Neural progenitor cell (in vitro differentiated cells): ENCODE data around the gene IGSF21. TPM values are rescaled to one million over a fixed set of nuclear protein-coding genes. Genes with fewer than 3 reads are reported as not detected.

Source experiments
- DNase-seq: peaks from one replicate; pipeline ENCODE4 v3.0.0-alpha.2; 2016; ENCODE audit warnings: low spot score
- H2AFZ ChIP-seq: fragments of 200-600 bp; sonication (generic); replicated peaks from 2 replicates; pipeline ENCODE4 v1.6.1; 2016; ENCODE audit warnings: antibody characterized with exemption
- H3F3A ChIP-seq: fragments of 200-600 bp; sonication (generic); 2 replicates; pipeline ENCODE4 v1.6.1; 2016; ENCODE audit warnings: antibody characterized with exemption, low read depth
- H3K27ac ChIP-seq: fragments of 200-600 bp; sonication (generic); 2 replicates; pipeline ENCODE4 v1.5.1; 2016; ENCODE audit warnings: mild to moderate bottlenecking
- H3K27me3 ChIP-seq: fragments of 200-600 bp; sonication (generic); 2 replicates; pipeline ENCODE4 v1.6.1; 2016; ENCODE audit warnings: mild to moderate bottlenecking, moderate library complexity
- H3K36me3 ChIP-seq: fragments of 200-600 bp; sonication (generic); 2 replicates; pipeline ENCODE4 v1.5.1; 2016
- H3K4me1 ChIP-seq: fragments of 200-600 bp; sonication (generic); 2 replicates; pipeline ENCODE4 v1.6.1; 2016; ENCODE audit warnings: mixed run types
- H3K4me2 ChIP-seq: fragments of 200-600 bp; sonication (generic); 2 replicates; pipeline ENCODE4 v1.6.1; 2016
- H3K4me3 ChIP-seq: fragments of 200-600 bp; sonication (generic); 2 replicates; pipeline ENCODE4 v1.5.1; 2016
- H3K79me2 ChIP-seq: fragments of 200-600 bp; sonication (generic); 2 replicates; pipeline ENCODE4 v1.6.1; 2016; ENCODE audit warnings: low read depth
- H3K9ac ChIP-seq: fragments of 200-600 bp; sonication (generic); 2 replicates; pipeline ENCODE4 v1.6.1; 2016
- H3K9me3 ChIP-seq: fragments of 200-600 bp; sonication (generic); 2 replicates; pipeline ENCODE4 v1.5.1; 2016; ENCODE audit warnings: low read depth
- H4K20me1 ChIP-seq: fragments of 200-600 bp; sonication (generic); 2 replicates; pipeline ENCODE4 v1.6.1; 2016; ENCODE audit warnings: low read depth
- H3K27ac Mint-ChIP-seq: 3 replicates; pipeline ENCODE4 v1.8.0; 2021; ENCODE audit warnings: mixed read lengths
- H3K27me3 Mint-ChIP-seq: 2 replicates; pipeline ENCODE4 v1.8.0; 2022; ENCODE audit warnings: low read depth, mild to moderate bottlenecking, inconsistent platforms, moderate library complexity, mixed read lengths; ENCODE audit not compliant: insufficient read depth
- H3K36me3 Mint-ChIP-seq: 3 replicates; pipeline ENCODE4 v1.8.0; 2021; ENCODE audit warnings: mixed read lengths
- H3K4me1 Mint-ChIP-seq: 3 replicates; pipeline ENCODE4 v1.8.0; 2021; ENCODE audit warnings: mixed read lengths
- H3K4me3 Mint-ChIP-seq: 3 replicates; pipeline ENCODE4 v1.8.0; 2021; ENCODE audit warnings: mild to moderate bottlenecking, moderate library complexity, mixed read lengths
- H3K9me3 Mint-ChIP-seq: 3 replicates; pipeline ENCODE4 v1.8.0; 2020; ENCODE audit warnings: mixed read lengths
- EZH2 ChIP-seq: fragments of 200-600 bp; sonication (generic); IDR thresholded peaks from 2 replicates; pipeline ENCODE4 v1.6.1; 2017; ENCODE audit warnings: antibody characterized with exemption, mild to moderate bottlenecking, moderate library complexity
- EZH2phosphoT487 ChIP-seq: fragments of 200-600 bp; sonication (generic); IDR thresholded peaks from 2 replicates; pipeline ENCODE4 v1.6.1; 2017; ENCODE audit warnings: antibody characterized with exemption
- total RNA-seq: library from RNA; depleted of rRNA; stranded (reverse); fragments of >200 nt; gene quantifications from 2 replicates; pipeline ENCODE4 v1.2.3, GENCODE V29; 2015; ENCODE audit warnings: low replicate concordance
- TF ChIP-seq, protein P1 (sequence below): fragments of 200-600 bp; sonication (generic); IDR thresholded peaks from 2 replicates; pipeline ENCODE4 v1.5.1; 2017; ENCODE audit warnings: antibody characterized with exemption, mild to moderate bottlenecking

IGSF21 gene
- total RNA-seq, 1 donor from 2014 or later = 1.7 TPM

DNA sequence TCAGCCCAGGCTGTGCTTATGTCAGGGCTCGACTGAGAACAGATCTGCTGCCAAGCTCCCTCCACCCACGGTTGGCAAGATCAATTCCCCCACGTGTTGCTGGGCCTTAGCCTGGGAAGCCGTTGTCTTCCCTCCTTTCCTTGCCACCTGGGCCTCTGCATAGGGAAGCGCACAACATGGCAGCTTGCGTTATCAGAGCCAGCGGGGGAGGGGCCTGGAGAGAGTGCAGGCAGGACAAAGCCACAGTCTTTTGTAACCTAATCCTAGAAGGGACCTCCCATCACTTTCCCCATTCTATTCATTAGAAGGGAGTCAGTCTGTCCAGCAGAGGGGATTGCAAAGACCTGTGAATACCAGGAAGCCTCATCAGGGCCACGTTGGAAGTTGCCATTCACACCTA lies 17.0 kb upstream of the IGSF21 start:
- H3K4me3 ChIP-seq = no peak overlapping the region
- H3K9me3 Mint-ChIP-seq = peaks cover 3% of the 10 kb centered on the region
- H3K27ac Mint-ChIP-seq = peak overlapping the region; percentile 24
- H2AFZ ChIP-seq = no peak overlapping the region
- no peak overlapping the region for H3K9ac ChIP-seq
- no peaks in the 10 kb centered on the region for H3K36me3 ChIP-seq
- peaks cover 39% of the 10 kb centered on the region for H3K4me1 Mint-ChIP-seq
- peaks cover 48% of the 10 kb centered on the region for H3K4me1 ChIP-seq
- H3K4me3 Mint-ChIP-seq = no peak overlapping the region
- peak; percentile 89 for DNase-seq
- no peaks in the 10 kb centered on the region for H3K27me3 ChIP-seq
- H3K79me2 ChIP-seq = no peaks in the 10 kb centered on the region
- H3F3A ChIP-seq = peaks cover 40% of the 10 kb centered on the region
- H3K4me2 ChIP-seq = peak overlapping the region; percentile 67
- H3K9me3 ChIP-seq = no peaks in the 10 kb centered on the region
- H3K36me3 Mint-ChIP-seq = no peaks in the 10 kb centered on the region
- no peak overlapping the region for H3K27ac ChIP-seq
- H4K20me1 ChIP-seq = no peaks in the 10 kb centered on the region
- no peak for TF ChIP-seq EZH2
- TF ChIP-seq EZH2phosphoT487 = no peak
- peaks cover 19% of the 10 kb centered on the region for H3K27me3 Mint-ChIP-seq

DNA sequence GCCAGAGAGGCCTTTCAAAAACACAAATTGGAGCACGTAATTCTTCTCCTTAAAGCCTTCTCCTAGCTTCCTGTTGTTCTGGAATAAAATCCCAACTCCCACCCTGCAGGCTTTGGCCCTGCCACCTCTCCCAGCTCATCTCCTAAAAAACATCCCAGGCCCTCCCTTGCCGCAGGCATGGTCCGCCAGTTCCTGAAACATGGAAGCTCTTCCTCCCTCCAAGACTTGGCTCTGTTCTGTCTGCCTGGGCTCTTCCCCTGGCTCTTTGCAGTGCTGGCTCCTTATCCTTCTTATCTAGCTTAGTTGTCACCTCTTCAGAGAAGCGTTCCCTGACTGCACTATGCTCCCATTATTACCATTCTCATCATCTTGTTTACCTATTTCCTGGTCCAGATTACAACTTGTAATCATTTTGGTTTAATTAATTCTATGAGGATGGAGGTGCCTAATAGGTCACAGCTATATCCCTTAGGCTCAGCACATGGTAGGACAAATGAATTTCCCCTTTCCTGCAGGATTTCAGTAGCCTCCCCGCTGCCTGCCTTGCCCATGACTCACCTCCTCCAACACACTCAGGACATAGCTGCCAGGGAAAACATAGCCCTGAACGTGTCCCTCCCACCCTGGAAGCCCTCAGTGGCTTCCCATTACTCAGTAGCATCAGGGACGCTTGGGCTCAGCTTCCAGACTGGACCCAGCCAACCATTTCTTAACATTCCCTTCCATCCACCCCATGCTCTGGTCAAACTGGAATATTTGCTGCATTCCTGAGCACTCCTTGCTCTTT lies 15.7 kb upstream of the IGSF21 start:
- H3K27ac Mint-ChIP-seq = peak overlapping the region; percentile 51
- TF ChIP-seq, protein P1, sequence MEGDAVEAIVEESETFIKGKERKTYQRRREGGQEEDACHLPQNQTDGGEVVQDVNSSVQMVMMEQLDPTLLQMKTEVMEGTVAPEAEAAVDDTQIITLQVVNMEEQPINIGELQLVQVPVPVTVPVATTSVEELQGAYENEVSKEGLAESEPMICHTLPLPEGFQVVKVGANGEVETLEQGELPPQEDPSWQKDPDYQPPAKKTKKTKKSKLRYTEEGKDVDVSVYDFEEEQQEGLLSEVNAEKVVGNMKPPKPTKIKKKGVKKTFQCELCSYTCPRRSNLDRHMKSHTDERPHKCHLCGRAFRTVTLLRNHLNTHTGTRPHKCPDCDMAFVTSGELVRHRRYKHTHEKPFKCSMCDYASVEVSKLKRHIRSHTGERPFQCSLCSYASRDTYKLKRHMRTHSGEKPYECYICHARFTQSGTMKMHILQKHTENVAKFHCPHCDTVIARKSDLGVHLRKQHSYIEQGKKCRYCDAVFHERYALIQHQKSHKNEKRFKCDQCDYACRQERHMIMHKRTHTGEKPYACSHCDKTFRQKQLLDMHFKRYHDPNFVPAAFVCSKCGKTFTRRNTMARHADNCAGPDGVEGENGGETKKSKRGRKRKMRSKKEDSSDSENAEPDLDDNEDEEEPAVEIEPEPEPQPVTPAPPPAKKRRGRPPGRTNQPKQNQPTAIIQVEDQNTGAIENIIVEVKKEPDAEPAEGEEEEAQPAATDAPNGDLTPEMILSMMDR = no peak
- TF ChIP-seq EZH2phosphoT487 = no peak
- TF ChIP-seq EZH2 = no peak
- Histone ChIP-seq H3K4me3 (no peak overlapping the region), H2AFZ (no peak overlapping the region), H3K79me2 (no peaks in the 10 kb centered on the region), H3K27me3 (no peaks in the 10 kb centered on the region), H3K36me3 (no peaks in the 10 kb centered on the region), H4K20me1 (no peaks in the 10 kb centered on the region), H3K9ac (no peak overlapping the region), H3K4me2 (peak overlapping the region; percentile 67), H3F3A (peaks cover 40% of the 10 kb centered on the region), H3K9me3 (no peaks in the 10 kb centered on the region), H3K27ac (no peak overlapping the region), H3K4me1 (peaks cover 48% of the 10 kb centered on the region)
- H3K4me3 Mint-ChIP-seq = no peak overlapping the region
- peaks cover 3% of the 10 kb centered on the region for H3K9me3 Mint-ChIP-seq
- H3K27me3 Mint-ChIP-seq = peaks cover 19% of the 10 kb centered on the region
- DNase-seq = no peak
- H3K36me3 Mint-ChIP-seq = no peaks in the 10 kb centered on the region
- peaks cover 39% of the 10 kb centered on the region for H3K4me1 Mint-ChIP-seq

DNA sequence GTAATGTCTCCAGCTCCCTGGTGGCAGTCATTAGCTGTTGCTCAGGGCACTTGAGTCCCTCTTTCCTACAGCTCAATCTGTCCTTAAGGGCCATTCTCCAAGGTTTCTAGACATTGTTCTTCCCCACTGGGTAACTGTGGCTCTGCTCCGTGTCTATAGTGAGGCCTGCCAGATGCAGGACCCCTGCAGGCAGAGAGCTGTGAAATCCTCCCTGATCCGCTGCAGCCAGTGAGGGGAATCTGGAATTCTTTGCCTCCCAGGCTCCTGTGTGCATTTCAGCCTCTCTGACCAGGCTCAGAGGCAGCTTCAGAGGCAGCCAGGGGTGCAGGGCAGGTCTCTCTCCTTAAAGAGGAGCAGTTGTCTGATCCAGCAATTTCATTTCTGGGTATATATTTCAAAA lies 14.4 kb upstream of the IGSF21 start:
- Histone ChIP-seq H3K27ac (peak overlapping the region; percentile 49), H3K36me3 (no peaks in the 10 kb centered on the region), H4K20me1 (no peaks in the 10 kb centered on the region), H3K4me2 (peak overlapping the region; percentile 51), H3K27me3 (no peaks in the 10 kb centered on the region), H3K79me2 (no peaks in the 10 kb centered on the region), H2AFZ (no peak overlapping the region), H3F3A (peaks cover 40% of the 10 kb centered on the region), H3K4me3 (no peak overlapping the region), H3K4me1 (peaks cover 44% of the 10 kb centered on the region), H3K9ac (no peak overlapping the region), H3K9me3 (no peaks in the 10 kb centered on the region)
- peak; percentile 86 for DNase-seq
- peak overlapping the region; percentile 50 for H3K27ac Mint-ChIP-seq
- TF ChIP-seq, protein P1 = no peak
- TF ChIP-seq EZH2 = no peak
- no peak for TF ChIP-seq EZH2phosphoT487
- H3K36me3 Mint-ChIP-seq = no peaks in the 10 kb centered on the region
- H3K4me3 Mint-ChIP-seq = no peak overlapping the region
- H3K27me3 Mint-ChIP-seq = peaks cover 21% of the 10 kb centered on the region
- H3K9me3 Mint-ChIP-seq = peaks cover 3% of the 10 kb centered on the region
- H3K4me1 Mint-ChIP-seq = peaks cover 38% of the 10 kb centered on the region

DNA sequence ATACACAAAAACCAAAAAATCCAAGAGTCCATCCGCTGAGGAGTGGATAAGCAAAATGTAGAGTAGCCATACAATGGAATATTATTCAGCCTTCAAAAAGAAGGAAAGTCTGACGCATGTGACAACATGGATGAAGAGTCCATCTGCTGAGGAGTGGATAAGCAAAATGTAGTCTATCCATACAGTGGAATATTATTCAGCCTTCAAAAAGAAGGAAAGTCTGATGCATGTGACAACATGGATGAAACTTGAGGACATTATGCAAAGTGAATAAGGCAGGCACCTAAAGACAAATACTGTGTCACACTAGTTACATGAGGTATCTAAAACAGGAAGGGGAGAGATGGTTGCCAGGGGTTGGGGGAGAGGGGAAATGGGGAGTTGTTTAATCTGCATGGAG lies 14.0 kb upstream of the IGSF21 start:
- Histone ChIP-seq H3K4me1 (peaks cover 43% of the 10 kb centered on the region), H3K27me3 (no peaks in the 10 kb centered on the region), H3K79me2 (no peaks in the 10 kb centered on the region), H3K4me3 (no peak overlapping the region), H3K36me3 (no peaks in the 10 kb centered on the region), H3K9ac (no peak overlapping the region), H3K9me3 (no peaks in the 10 kb centered on the region), H3F3A (peaks cover 40% of the 10 kb centered on the region), H3K4me2 (peak overlapping the region; percentile 51), H2AFZ (no peak overlapping the region), H3K27ac (peak overlapping the region; percentile 49), H4K20me1 (no peaks in the 10 kb centered on the region)
- Mint-ChIP-seq H3K36me3 (no peaks in the 10 kb centered on the region), H3K27me3 (peaks cover 23% of the 10 kb centered on the region), H3K27ac (no peak overlapping the region), H3K4me1 (peaks cover 40% of the 10 kb centered on the region), H3K9me3 (peaks cover 3% of the 10 kb centered on the region), H3K4me3 (no peak overlapping the region)
- TF ChIP-seq EZH2 = no peak
- DNase-seq = no peak
